ENCODE measurements around the gene CAB39L. TPM values are rescaled to one million over a fixed set of nuclear protein-coding genes. Genes with fewer than 3 reads are reported as not detected.

Gene CAB39L
- total RNA-seq, 4 donors from 2014 or later, result 4.7 to 14.4 (median 8.7) TPM

GRCh38 chr13:49453465-49453864 lies 9.6 kb upstream of the CAB39L start:
- Histone ChIP-seq H3K27me3 (no peaks in the 10 kb centered on the region), H3K27ac (no peak overlapping the region), H3K36me3 (peaks cover 0 to 5% of the 10 kb centered on the region in 2 donors), H3K9me3 (no peaks in the 10 kb centered on the region), H3K4me1 (no peaks in the 10 kb centered on the region), H3K4me3 (no peak overlapping the region)
- TF ChIP-seq CTCF (IDR thresholded peaks at IDR 0.05 in 4 of 5, conservative IDR thresholded peaks at IDR 0.05 in 1 of 5) (no peak), POLR2A (IDR thresholded peaks at IDR 0.05) (no peak)
- ATAC-seq (no peak), DNase-seq (no peak)
- in situ Hi-C loops (cut with MboI; ENCODE audit: low sequenced_read_pairs in 4 of 4), result no loop called here
- intact Hi-C loops (cut with DNase I; ENCODE audit: low total_unique reads), result no loop called here

- TF ChIP-seq CTCF (IDR thresholded peaks at IDR 0.05 in 4 of 5, conservative IDR thresholded peaks at IDR 0.05 in 1 of 5) (no peak), POLR2A (IDR thresholded peaks at IDR 0.05) (no peak)
- H3K36me3 ChIP-seq, result peaks cover 0 to 5% of the 10 kb centered on the region in 2 donors
- H3K9me3 ChIP-seq, result no peaks in the 10 kb centered on the region
- ATAC-seq, result no peak
- H3K27me3 ChIP-seq, result no peaks in the 10 kb centered on the region
- intact Hi-C loops (cut with DNase I; ENCODE audit: low total_unique reads), result no loop called here
- no peak for DNase-seq
- H3K4me1 ChIP-seq, result no peaks in the 10 kb centered on the region
- no peak overlapping the region for H3K4me3 ChIP-seq
- no peak overlapping the region for H3K27ac ChIP-seq
- in situ Hi-C loops (cut with MboI; ENCODE audit: low sequenced_read_pairs in 4 of 4), result no loop called here
Observed at GRCh38 chr13:49452725-49453457, 9.0 kb upstream of the CAB39L start.

- in situ Hi-C loops (cut with MboI; ENCODE audit: low sequenced_read_pairs in 4 of 4) (no loop called here), intact Hi-C loops (cut with DNase I; ENCODE audit: low total_unique reads) (no loop called here)
- DNase-seq (no peak), ATAC-seq (no peak)
- peaks cover 0 to 5% of the 10 kb centered on the region in 2 donors for H3K36me3 ChIP-seq
- no peak overlapping the region for H3K4me3 ChIP-seq
- TF ChIP-seq POLR2A (IDR thresholded peaks at IDR 0.05) (no peak), CTCF (IDR thresholded peaks at IDR 0.05 in 4 of 5, conservative IDR thresholded peaks at IDR 0.05 in 1 of 5) (no peak)
- H3K9me3 ChIP-seq, result no peaks in the 10 kb centered on the region
- no peaks in the 10 kb centered on the region for H3K27me3 ChIP-seq
- peaks cover 4 to 14% of the 10 kb centered on the region in 2 donors for H3K4me1 ChIP-seq
- H3K27ac ChIP-seq, result no peak overlapping the region
Observed at GRCh38 chr13:49450105-49450819, 6.4 kb upstream of the CAB39L start.

GRCh38 chr13:49448753-49449152 lies 4.9 kb upstream of the CAB39L start:
- peaks cover 9 to 20% of the 10 kb centered on the region in 2 donors for H3K4me1 ChIP-seq
- H3K36me3 ChIP-seq, result peaks cover 0 to 5% of the 10 kb centered on the region in 2 donors
- no peaks in the 10 kb centered on the region for H3K27me3 ChIP-seq
- in situ Hi-C loops (cut with MboI; ENCODE audit: low sequenced_read_pairs in 4 of 4), result loop anchor here in 1 of 4 donors (25.0 kb wide), 1 partner anchor 336 kb away; no protein-coding TSS in a partner anchor
- no peaks in the 10 kb centered on the region for H3K9me3 ChIP-seq
- H3K27ac ChIP-seq, result no peak overlapping the region
- intact Hi-C loops (cut with DNase I; ENCODE audit: low total_unique reads), result no loop called here
- H3K4me3 ChIP-seq, result no peak overlapping the region
- DNase-seq, result no peak
- TF ChIP-seq POLR2A (IDR thresholded peaks at IDR 0.05) (no peak), CTCF (IDR thresholded peaks at IDR 0.05 in 4 of 5, conservative IDR thresholded peaks at IDR 0.05 in 1 of 5) (no peak)
- no peak for ATAC-seq
